OCI-LY1 (cell line): ENCODE results near the gene PTGER4.

Experiments
- H2AFZ ChIP-seq: fragments of 200-600 bp; sonication (generic), shearing (Covaris generic); 2 replicates; pipeline ENCODE4 v1.6.0; 2014; ENCODE audit warnings: antibody characterized with exemption, mild to moderate bottlenecking, low read length
- H3F3A ChIP-seq: fragments of 200-600 bp; sonication (generic), shearing (Covaris generic); 2 replicates; pipeline ENCODE4 v1.6.0; 2014; ENCODE audit warnings: mild to moderate bottlenecking, antibody characterized with exemption, low read length, moderate library complexity; ENCODE audit not compliant: insufficient read depth
- H3K27ac ChIP-seq: fragments of 200-600 bp; sonication (generic); 2 replicates; pipeline ENCODE4 v1.5.1; 2014; ENCODE audit warnings: low read length, mixed run types, mild to moderate bottlenecking, low read depth; ENCODE audit not compliant: poor library complexity, severe bottlenecking
- H3K27me3 ChIP-seq: fragments of 200-600 bp; sonication (generic); 2 replicates; pipeline ENCODE4 v1.6.0; 2014; ENCODE audit warnings: antibody characterized with exemption, mild to moderate bottlenecking, low read length, moderate library complexity; ENCODE audit not compliant: insufficient read depth
- H3K36me3 ChIP-seq: fragments of 200-600 bp; sonication (generic); 2 replicates; pipeline ENCODE4 v1.6.1; 2014; ENCODE audit warnings: mild to moderate bottlenecking, antibody characterized with exemption, low read length, moderate library complexity, mixed read lengths; ENCODE audit not compliant: insufficient read depth
- H3K4me1 ChIP-seq: fragments of 200-600 bp; sonication (generic); 2 replicates; pipeline ENCODE4 v1.5.1; 2014; ENCODE audit warnings: mild to moderate bottlenecking, low read length, moderate library complexity; ENCODE audit not compliant: insufficient read depth, severe bottlenecking
- H3K4me2 ChIP-seq: fragments of 200-600 bp; sonication (generic), shearing (Covaris generic); 2 replicates; pipeline ENCODE4 v1.6.1; 2014; ENCODE audit warnings: low read length
- H3K4me3 ChIP-seq: fragments of 200-600 bp; sonication (generic); 2 replicates; pipeline ENCODE4 v1.5.1; 2014; ENCODE audit warnings: low read length, low read depth, mild to moderate bottlenecking, mixed read lengths; ENCODE audit not compliant: poor library complexity, severe bottlenecking
- H3K79me2 ChIP-seq: fragments of 200-600 bp; shearing (Covaris generic); 2 replicates; pipeline ENCODE4 v1.6.1; 2016; ENCODE audit warnings: mixed run types, low read length, mixed read lengths; ENCODE audit not compliant: insufficient read depth
- H3K9ac ChIP-seq: fragments of 200-600 bp; sonication (generic), shearing (Covaris generic); 2 replicates; pipeline ENCODE4 v1.6.1; 2014; ENCODE audit warnings: mild to moderate bottlenecking, low read length, mixed read lengths
- H3K9me2 ChIP-seq: fragments of 200-600 bp; sonication (generic), shearing (Covaris generic); 2 replicates; pipeline ENCODE4 v1.6.1; 2014; ENCODE audit warnings: low read depth, mild to moderate bottlenecking, low read length, mixed read lengths
- H3K9me3 ChIP-seq: fragments of 200-600 bp; shearing (Covaris generic); 2 replicates; pipeline ENCODE4 v1.6.1; 2014; ENCODE audit warnings: low read length, mixed read lengths
- H4K20me1 ChIP-seq: fragments of 200-600 bp; sonication (generic), shearing (Covaris generic); 2 replicates; pipeline ENCODE4 v1.6.0; 2016; ENCODE audit warnings: mild to moderate bottlenecking, low read length; ENCODE audit not compliant: insufficient read depth
- CTCF ChIP-seq: fragments of 200-600 bp; sonication (generic), shearing (Covaris generic); IDR thresholded peaks from 2 replicates; pipeline ENCODE4 v1.5.1; 2017; ENCODE audit warnings: mild to moderate bottlenecking, antibody characterized with exemption, low read length, moderate library complexity, mixed read lengths
- EZH2 ChIP-seq: fragments of 200-600 bp; sonication (generic), shearing (Covaris generic); IDR thresholded peaks from 2 replicates; pipeline ENCODE4 v1.8.0; 2017; ENCODE audit warnings: borderline replicate concordance, mixed run types, mild to moderate bottlenecking, antibody characterized with exemption, low read length, moderate library complexity, mixed read lengths

The PTGER4 gene

GRCh38 chr5:40666657-40667056 lies 13.1 kb upstream of the PTGER4 start:
- no peaks in the 10 kb centered on the region for H3K36me3 ChIP-seq
- H3K4me3 ChIP-seq, result no peak overlapping the region
- no peak overlapping the region for H3K27ac ChIP-seq
- H3K9ac ChIP-seq, result no peak overlapping the region
- H3K4me1 ChIP-seq, result no peaks in the 10 kb centered on the region
- H4K20me1 ChIP-seq, result no peaks in the 10 kb centered on the region
- no peaks in the 10 kb centered on the region for H3K27me3 ChIP-seq
- no peaks in the 10 kb centered on the region for H3K79me2 ChIP-seq
- no peaks in the 10 kb centered on the region for H3F3A ChIP-seq
- no peak overlapping the region for H2AFZ ChIP-seq
- no peaks in the 10 kb centered on the region for H3K9me2 ChIP-seq
- TF ChIP-seq CTCF (no peak), EZH2 (no peak)
- H3K4me2 ChIP-seq, result no peak overlapping the region
- H3K9me3 ChIP-seq, result no peaks in the 10 kb centered on the region

GRCh38 chr5:40667161-40667663 lies 12.5 kb upstream of the PTGER4 start:
- no peak overlapping the region for H3K4me3 ChIP-seq
- no peaks in the 10 kb centered on the region for H3K9me3 ChIP-seq
- no peak overlapping the region for H3K27ac ChIP-seq
- no peaks in the 10 kb centered on the region for H3K27me3 ChIP-seq
- TF ChIP-seq CTCF, result no peak
- TF ChIP-seq EZH2, result no peak
- no peaks in the 10 kb centered on the region for H3F3A ChIP-seq
- no peaks in the 10 kb centered on the region for H3K36me3 ChIP-seq
- H3K9ac ChIP-seq, result no peak overlapping the region
- no peaks in the 10 kb centered on the region for H4K20me1 ChIP-seq
- no peak overlapping the region for H3K4me2 ChIP-seq
- H3K4me1 ChIP-seq, result peaks cover 4% of the 10 kb centered on the region
- H3K79me2 ChIP-seq, result no peaks in the 10 kb centered on the region
- no peaks in the 10 kb centered on the region for H3K9me2 ChIP-seq
- no peak overlapping the region for H2AFZ ChIP-seq

GRCh38 chr5:40669606-40670390 lies 9.9 kb upstream of the PTGER4 start:
- no peaks in the 10 kb centered on the region for H3K79me2 ChIP-seq
- H3K4me2 ChIP-seq, result no peak overlapping the region
- no peaks in the 10 kb centered on the region for H3K9me3 ChIP-seq
- no peak overlapping the region for H3K4me3 ChIP-seq
- H4K20me1 ChIP-seq, result no peaks in the 10 kb centered on the region
- TF ChIP-seq CTCF (no peak), EZH2 (no peak)
- H3F3A ChIP-seq, result no peaks in the 10 kb centered on the region
- peaks cover 17% of the 10 kb centered on the region for H3K4me1 ChIP-seq
- H3K9me2 ChIP-seq, result no peaks in the 10 kb centered on the region
- H3K9ac ChIP-seq, result no peak overlapping the region
- no peaks in the 10 kb centered on the region for H3K27me3 ChIP-seq
- no peaks in the 10 kb centered on the region for H3K36me3 ChIP-seq
- no peak overlapping the region for H2AFZ ChIP-seq
- no peak overlapping the region for H3K27ac ChIP-seq
